Neural progenitor cell (in vitro differentiated cells): Measurements from ENCODE around the gene EREG.

Experiments
- EZH2 ChIP-seq: fragments of 200-600 bp; sonication (generic); IDR thresholded peaks from 2 replicates; pipeline ENCODE4 v1.6.1; 2017; ENCODE audit warnings: antibody characterized with exemption, mild to moderate bottlenecking, moderate library complexity
- EZH2phosphoT487 ChIP-seq: fragments of 200-600 bp; sonication (generic); IDR thresholded peaks from 2 replicates; pipeline ENCODE4 v1.6.1; 2017; ENCODE audit warnings: antibody characterized with exemption
- TF ChIP-seq, protein P1 (sequence below): fragments of 200-600 bp; sonication (generic); IDR thresholded peaks from 2 replicates; pipeline ENCODE4 v1.5.1; 2017; ENCODE audit warnings: antibody characterized with exemption, mild to moderate bottlenecking

DNA sequence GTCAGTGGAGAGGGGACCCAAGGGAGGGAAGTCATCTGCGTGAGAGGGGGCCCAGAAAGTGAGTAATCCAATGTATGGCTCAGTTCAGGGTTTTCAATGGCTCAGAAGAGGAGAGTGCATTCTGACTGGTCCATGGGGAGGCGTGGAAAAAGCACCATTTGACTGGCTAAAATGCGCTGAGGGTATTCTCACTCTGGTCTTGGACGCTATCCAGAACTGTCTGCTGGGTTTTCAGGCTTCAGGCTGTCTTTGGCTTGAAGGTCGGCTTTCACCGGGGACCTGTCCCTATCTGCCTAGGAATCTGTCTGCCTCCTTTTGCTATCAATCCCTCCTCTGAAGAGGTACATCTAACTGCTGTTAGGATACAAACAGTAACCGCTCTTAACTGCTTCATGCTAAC is 30.3 kb upstream of the EREG start:
- TF ChIP-seq EZH2 (no peak), EZH2phosphoT487 (no peak)
- TF ChIP-seq, protein P1, sequence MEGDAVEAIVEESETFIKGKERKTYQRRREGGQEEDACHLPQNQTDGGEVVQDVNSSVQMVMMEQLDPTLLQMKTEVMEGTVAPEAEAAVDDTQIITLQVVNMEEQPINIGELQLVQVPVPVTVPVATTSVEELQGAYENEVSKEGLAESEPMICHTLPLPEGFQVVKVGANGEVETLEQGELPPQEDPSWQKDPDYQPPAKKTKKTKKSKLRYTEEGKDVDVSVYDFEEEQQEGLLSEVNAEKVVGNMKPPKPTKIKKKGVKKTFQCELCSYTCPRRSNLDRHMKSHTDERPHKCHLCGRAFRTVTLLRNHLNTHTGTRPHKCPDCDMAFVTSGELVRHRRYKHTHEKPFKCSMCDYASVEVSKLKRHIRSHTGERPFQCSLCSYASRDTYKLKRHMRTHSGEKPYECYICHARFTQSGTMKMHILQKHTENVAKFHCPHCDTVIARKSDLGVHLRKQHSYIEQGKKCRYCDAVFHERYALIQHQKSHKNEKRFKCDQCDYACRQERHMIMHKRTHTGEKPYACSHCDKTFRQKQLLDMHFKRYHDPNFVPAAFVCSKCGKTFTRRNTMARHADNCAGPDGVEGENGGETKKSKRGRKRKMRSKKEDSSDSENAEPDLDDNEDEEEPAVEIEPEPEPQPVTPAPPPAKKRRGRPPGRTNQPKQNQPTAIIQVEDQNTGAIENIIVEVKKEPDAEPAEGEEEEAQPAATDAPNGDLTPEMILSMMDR, result no peak
